SK-N-SH treated with all-trans-retinoic acid at 6 μM for 48 hours (cell line): ENCODE measurements around the gene LMAN1L.

Experiments used
- CSDC2 ChIP-seq: fragments of 250-450 bp; sonication (Bioruptor Pico); IDR thresholded peaks from 2 replicates; pipeline ENCODE4 v1.5.0; 2020; ENCODE audit warnings: mild to moderate bottlenecking, moderate library complexity
- RARB ChIP-seq: fragments of 250-450 bp; sonication (Bioruptor Pico); IDR thresholded peaks from 2 replicates; pipeline ENCODE4 v1.8.0; 2021; ENCODE audit warnings: mild to moderate bottlenecking, moderate library complexity
- TCF4 ChIP-seq: fragments of 250-450 bp; sonication (Bioruptor Pico); IDR thresholded peaks from 2 replicates; pipeline ENCODE4 v1.8.0; 2021; ENCODE audit warnings: mild to moderate bottlenecking, moderate library complexity, borderline replicate concordance
- ZC3H10 ChIP-seq: fragments of 250-450 bp; sonication (Bioruptor Pico); IDR thresholded peaks from 2 replicates; pipeline ENCODE4 v1.5.1; 2021; ENCODE audit warnings: mild to moderate bottlenecking, moderate library complexity
- ZFP30 ChIP-seq: fragments of 450-650 bp; formaldehyde crosslinking; IDR thresholded peaks from 2 replicates; pipeline ENCODE4 v1.5.0; 2022; ENCODE audit warnings: mild to moderate bottlenecking, moderate library complexity
- TF ChIP-seq, protein P1 (sequence below): fragments of 250-450 bp; sonication (Bioruptor Pico); IDR thresholded peaks from 2 replicates; pipeline ENCODE4 v1.8.0; 2020; ENCODE audit warnings: mild to moderate bottlenecking, moderate library complexity, borderline replicate concordance
- TF ChIP-seq, protein P2 (sequence below): fragments of 250-450 bp; sonication (Bioruptor Pico); IDR thresholded peaks from 2 replicates; pipeline ENCODE4 v1.5.1; 2020; ENCODE audit warnings: low read depth, mild to moderate bottlenecking, moderate library complexity

DNA sequence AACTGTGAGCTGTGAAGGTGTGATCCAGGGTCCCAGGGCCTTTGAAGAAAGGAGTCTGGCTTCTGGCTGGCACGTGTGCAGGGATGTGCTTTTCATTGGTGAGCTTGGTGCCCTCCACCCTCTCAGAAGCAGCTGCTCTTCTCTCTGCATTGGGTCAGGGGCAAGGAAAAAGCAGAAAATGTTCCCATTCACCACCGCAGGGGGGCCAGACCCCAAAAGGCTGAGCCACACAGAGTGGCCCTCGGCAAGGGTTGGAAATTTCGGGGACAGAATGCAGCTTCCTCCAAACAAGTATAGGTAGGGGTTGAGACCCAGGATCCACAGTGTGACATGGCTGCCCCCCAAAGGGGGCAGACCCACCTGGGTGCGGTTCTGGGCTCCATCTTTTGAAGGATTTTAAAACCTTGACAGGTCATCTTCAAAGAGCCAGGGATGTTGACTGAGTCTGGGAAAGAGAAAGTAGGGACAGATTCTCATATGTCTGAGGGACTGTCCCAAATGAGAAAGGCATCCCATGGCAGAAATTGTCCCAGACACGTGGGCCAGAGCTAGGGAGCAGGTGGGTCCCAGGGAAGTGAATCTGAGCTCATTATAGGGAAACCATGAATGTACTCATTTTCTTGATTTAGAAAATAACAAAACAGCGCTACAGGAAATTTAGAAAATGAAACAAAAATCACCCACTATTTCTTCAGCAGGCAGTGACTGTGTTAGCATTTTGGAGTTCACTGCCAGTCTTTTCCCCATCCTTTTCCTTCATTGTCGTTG is 28.0 kb upstream of the LMAN1L start:
- TF ChIP-seq RARB (CRISPR knock-in tag): no peak
- TF ChIP-seq, protein P1, sequence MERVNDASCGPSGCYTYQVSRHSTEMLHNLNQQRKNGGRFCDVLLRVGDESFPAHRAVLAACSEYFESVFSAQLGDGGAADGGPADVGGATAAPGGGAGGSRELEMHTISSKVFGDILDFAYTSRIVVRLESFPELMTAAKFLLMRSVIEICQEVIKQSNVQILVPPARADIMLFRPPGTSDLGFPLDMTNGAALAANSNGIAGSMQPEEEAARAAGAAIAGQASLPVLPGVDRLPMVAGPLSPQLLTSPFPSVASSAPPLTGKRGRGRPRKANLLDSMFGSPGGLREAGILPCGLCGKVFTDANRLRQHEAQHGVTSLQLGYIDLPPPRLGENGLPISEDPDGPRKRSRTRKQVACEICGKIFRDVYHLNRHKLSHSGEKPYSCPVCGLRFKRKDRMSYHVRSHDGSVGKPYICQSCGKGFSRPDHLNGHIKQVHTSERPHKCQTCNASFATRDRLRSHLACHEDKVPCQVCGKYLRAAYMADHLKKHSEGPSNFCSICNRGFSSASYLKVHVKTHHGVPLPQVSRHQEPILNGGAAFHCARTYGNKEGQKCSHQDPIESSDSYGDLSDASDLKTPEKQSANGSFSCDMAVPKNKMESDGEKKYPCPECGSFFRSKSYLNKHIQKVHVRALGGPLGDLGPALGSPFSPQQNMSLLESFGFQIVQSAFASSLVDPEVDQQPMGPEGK: no peak
- no peak for TF ChIP-seq TCF4 (CRISPR knock-in tag)
- TF ChIP-seq, protein P2, sequence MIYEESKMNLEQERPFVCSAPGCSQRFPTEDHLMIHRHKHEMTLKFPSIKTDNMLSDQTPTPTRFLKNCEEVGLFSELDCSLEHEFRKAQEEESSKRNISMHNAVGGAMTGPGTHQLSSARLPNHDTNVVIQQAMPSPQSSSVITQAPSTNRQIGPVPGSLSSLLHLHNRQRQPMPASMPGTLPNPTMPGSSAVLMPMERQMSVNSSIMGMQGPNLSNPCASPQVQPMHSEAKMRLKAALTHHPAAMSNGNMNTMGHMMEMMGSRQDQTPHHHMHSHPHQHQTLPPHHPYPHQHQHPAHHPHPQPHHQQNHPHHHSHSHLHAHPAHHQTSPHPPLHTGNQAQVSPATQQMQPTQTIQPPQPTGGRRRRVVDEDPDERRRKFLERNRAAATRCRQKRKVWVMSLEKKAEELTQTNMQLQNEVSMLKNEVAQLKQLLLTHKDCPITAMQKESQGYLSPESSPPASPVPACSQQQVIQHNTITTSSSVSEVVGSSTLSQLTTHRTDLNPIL (CRISPR knock-in tag): no peak
- TF ChIP-seq ZFP30 (CRISPR knock-in tag): no peak
- TF ChIP-seq CSDC2 (CRISPR knock-in tag): no peak
- TF ChIP-seq ZC3H10 (CRISPR knock-in tag): no peak
